HPDE6-E6E7 (cell line): ENCODE measurements around the gene IQGAP2.
"Not testable (repeated sequence)": the region's sequence is repeated elsewhere in the genome, so short reads cannot be mapped to it uniquely, and the experiment has no call there.

Experiments used
- DNase-seq: peaks from one replicate; pipeline ENCODE4 v3.0.0; 2011; ENCODE audit warnings: missing footprints; ENCODE audit errors: extremely low spot score

The IQGAP2 gene

DNA sequence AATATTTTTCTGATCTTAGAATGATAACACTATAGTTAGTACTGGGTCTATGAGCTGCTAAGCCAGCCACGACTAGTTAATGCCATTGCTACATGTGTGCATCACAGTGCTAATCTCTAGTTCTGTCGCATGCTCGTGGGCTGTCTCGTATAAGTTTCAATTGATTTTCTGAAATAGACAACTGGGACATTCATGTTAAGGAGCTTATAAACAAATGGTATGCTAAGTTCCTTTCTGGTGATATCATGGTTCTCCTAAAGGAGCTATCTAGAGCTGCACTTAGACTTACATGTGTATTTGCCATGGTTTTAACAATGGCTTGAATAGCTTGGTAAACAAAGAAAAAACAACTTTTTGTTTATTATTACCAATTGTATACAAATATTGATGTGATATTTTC is 173.9 kb downstream of the IQGAP2 start:
- DNase-seq, result no peak

DNA sequence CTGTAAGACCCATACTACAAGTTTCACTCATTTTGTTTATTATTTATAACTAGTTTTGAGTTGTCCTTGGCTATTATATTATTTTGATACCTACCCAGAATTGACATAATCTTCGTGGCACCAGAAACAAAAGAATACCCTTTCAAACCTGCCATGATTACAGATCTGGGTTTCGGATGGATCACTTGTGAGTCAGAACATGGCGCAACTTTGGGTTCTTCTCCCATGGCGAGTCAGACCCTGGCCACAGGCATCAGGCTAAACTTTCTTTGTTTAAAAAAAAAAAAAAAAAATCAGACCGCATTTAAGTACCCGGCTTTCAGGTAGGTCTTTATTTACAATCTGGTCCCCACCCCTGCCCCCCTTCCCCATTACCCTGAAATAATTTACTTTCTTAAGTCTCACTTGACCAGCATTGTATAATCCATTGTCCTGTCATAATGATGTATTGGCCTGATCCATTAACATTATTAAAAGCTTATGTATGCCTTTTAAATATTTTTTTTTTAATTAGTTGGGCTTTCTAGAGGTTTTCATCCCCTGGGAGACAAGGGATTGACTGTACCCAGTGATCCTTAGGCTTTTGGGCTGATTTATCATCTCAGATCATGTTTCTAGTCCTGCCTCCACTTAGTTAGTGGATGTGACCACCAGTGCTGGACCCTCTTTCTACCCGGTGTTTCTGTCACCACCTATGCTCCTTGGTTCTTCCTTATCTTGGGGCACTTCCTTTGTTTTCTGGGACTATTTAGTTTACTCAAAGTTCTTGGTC is 176.3 kb downstream of the IQGAP2 start:
- peak; percentile 16 for DNase-seq

DNA sequence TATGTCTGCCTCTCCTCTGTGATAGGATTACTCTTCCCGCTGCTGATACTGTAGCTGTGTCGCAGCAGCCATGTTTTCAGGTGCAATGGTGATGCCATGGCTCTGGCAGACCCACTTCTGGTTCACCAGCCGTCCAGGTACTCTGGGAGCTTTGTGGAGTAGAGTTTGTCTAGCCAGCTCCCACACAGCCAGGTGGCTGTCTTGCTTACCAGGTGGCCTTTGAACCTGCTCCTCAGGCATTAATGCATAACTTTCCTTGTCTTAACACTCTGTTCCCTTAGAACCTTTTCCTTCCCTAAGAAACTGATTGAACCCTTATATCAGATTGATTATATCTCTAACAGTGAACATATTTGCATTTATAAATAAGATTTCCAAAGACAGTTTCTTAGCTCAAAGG is 177.9 kb downstream of the IQGAP2 start:
- DNase-seq, result no peak

DNA sequence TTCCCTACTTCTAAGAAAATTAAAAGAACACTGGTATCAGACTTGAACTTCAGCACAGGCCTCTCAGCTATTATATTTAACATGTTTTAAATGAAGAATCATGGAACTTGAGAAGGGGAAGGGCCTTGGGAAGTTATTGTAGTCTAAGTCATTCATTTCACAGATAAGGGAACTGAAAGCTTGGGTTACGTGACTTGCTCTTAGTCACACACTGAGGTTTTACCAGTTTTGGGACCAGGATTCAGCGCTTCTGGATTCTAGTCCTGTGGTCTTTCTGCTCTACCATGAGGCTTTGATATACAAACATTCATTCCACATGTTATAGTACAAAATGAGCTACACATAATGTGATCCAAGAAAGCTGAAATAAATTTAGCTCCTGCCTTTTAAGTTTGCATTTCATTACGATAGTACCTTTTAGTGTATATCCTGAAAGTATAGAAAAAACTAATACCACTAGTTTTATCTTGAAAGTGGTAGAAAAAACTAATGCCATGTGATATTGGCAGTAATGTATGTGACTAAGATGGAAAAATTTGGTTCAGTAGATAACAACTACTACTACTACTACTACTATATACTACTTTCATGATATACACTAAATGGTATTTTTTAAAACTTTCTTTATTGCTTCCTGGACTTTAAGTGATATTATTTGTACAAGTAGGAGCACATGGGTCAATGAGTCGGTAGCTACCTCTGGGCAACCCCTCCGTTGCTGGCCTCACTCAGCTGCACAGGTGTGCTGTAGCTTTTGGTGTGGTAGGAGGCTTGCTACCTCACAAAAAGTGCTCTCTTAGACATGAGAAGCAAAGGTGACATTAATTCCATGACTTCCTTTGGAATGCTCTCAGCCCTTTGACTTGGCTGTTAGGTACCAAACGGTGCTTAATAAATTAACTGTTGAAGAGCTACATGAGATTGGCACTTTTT is 179.4 kb downstream of the IQGAP2 start:
- no peak for DNase-seq

DNA sequence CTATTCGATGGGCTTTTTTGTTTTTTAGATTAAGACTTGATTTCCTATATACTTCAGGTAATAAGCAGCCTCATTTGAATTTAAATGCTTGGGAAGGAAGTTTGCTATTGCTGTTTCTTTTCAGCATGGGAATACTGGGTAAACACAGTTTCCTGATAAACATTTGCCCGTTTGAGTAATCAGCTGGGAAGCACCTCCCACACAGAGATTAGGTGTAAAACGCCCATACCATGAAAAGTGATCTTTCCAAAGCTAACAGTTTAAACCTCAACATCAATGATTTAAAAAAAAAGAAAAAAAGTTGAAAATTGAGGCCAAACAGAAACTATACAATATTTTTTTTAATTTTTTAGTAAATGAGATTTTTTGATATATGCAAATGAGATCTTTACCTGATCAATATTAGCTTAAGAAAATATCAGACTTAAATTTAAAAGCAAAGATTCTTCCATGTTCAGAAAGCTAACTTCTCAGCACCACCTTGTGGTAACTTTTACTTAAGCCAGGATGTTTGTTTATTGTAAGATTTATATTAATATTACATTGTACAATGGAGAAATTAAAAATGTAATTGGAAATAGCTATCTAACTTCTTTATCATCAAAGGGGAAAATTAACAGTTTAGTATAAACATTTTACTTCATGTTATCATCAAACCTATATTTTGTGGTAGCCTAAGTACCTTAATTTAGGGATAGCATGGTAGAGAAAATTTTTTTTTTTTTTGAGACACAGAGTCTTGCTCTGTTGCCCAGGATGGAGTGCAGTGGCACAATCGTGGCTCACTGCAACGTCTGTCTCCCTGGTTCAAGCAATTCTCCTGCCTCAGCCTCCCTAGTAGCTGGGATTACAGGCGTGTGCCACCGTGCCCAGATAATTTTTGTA is 180.3 kb downstream of the IQGAP2 start:
- no peak for DNase-seq

DNA sequence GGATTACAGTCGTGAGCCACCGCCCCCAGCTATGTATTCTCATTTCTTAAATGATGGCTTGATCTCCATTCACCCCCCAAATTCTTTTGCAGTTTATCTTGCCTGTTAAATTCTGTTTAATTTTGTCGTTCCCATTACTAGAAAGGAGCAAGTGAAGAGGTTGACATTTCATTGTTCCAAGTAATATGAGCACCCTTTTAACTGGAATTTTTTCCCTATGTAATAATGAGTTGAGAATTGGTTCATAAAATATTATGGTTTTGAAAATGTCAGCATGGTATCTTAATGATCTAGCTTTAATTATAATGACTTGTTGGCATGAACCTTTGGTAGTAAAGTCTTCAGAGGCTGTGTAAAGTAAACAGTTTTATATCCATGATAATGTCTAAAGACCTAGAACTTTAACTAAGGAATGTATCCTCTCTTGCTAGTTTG is 182.7 kb downstream of the IQGAP2 start:
- DNase-seq, result no peak

DNA sequence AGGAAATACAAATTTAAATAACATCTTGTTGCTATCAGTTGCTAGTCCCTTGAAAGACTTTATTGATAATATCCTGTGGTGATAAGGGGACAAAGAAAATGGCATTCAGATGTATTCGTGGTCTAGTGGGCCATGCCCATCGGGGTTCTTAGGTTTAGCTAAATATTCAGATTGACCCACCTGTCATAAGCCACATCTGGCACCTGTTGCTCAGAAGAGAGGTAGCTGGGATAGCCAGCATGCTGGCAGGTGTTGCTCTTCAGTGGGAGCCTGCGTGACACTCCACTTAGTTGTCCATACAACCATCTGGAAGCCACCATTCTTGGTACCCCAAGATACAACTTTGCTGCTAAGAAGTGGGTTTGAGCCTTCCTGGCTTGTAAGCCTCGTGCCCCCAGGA is 183.4 kb downstream of the IQGAP2 start:
- no peak for DNase-seq

DNA sequence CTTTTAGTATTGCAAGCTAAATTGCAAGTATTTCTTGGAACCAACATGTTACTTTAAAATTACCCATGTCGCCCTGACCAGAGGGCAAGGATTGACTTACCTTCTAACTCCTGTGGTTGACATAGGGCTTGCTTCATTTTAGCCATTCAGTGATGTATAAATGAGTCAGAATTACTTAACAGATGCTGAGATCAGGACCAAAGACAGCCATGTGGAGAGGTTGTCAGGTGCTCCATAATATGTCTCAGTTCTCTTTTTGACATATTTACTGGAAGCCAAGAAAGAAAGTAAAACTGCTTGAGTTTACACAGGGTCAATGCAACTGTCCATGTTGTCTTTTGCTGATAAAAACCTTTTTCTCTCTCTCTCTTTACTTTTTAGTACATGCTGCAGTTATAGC is 186.9 kb downstream of the IQGAP2 start:
- no peak for DNase-seq

DNA sequence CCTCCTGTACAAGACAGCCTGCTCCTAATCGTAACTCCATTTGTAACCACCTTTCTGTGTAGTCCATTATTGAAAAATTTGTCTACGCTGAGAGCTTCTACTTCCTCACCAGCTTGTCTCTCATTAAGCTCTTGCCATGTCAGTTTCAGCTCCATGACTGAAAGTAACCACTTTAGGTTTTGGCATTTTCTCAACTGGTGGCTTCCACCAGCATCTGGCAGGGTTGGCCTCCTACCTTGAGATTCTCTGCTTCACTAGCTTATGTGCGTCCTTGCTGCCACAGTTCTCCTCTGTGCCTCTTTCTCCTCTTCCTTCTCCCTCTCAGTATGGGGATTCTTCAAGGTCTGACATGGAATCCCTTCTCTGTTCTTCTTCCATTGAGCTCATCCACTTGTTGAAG is 188.3 kb downstream of the IQGAP2 start:
- DNase-seq, result no peak

DNA sequence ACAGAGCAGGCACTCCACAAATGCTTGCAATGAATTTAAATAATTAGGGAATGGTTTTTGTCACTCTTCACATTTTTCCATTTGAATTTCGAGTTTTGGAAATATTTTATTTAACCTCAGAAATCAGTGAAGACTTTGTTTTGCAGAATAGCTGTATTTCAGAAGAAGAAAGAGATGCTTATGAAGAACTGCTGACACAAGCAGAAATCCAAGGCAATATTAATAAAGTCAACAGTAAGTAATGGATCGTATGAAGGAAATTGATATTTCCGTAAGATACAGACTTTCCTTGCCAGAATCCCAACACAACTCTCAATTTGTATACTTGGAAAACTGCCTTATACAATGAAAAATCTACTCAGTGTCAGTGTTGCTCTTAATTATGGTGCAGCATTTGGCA is 189.6 kb downstream of the IQGAP2 start:
- DNase-seq, result no peak

DNA sequence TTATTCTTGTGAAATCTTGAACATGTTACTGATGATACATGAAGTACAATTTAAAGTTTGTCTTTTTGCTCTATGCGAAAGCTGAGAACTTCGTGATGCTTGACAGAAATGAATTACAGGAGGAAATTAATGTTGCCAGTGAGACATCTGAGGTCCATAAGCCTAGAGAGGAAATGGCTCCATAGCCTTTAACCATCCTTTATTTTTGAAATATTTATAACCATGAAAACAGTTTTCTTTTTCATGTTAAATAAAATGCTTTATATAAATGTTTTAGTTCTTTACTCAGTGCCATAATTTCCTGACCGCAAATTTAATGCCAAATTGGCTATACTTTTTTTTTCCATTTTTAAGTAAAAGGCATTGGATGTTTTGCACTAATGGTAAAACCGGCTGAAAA is 191.0 kb downstream of the IQGAP2 start:
- DNase-seq, result no peak

DNA sequence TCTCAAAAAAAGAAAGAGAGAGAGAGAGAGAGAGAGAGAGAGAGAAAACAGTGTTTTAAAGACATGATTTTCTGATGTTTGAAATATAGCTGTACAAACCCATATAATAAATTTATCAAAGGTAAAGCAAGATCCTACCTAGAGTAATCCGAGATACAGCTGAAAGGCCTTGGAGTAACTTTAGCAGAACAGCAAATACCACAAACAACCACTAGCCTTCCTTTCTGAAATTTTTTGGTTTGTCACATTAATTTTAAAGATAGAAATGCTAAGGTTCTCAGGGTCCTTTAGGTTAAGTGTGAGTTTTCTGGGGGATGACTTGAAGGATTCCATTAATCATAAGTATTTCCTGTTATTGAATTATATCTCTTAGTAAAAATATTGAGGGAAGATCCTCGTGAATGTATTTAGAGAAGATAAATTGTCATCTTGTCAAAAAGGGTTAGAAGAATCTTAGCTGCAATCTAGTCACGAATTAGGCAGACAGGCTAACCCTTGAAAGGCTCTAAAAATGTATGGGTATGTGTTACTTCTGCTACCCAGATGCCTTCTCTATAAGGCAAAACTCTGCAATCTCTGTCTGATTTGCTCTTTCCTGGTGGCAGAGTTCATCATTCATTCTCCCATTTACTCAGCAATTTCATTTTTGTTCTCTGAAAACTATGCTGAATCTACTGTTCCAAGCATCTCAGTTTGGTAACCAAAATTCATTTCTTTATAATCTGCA is 192.8 kb downstream of the IQGAP2 start:
- no peak for DNase-seq

DNA sequence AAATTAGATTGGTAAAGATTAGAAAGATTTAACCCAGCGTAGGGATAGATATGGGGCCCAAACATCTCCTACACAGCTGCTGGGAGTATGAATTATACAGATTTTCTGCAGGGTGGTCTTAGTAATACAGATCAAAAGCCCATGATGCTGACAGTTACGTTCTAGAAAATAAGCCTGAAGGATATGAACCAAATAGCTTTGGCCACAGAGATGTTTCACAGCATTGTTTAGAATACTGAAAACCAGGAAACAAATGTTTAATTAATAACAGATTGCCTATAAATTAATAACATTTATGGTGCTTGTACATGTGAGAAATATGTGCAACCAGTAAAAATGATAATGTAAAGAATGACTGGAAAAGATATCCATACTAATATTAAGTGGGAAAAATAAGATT is 195.4 kb downstream of the IQGAP2 start:
- DNase-seq, result no peak

DNA sequence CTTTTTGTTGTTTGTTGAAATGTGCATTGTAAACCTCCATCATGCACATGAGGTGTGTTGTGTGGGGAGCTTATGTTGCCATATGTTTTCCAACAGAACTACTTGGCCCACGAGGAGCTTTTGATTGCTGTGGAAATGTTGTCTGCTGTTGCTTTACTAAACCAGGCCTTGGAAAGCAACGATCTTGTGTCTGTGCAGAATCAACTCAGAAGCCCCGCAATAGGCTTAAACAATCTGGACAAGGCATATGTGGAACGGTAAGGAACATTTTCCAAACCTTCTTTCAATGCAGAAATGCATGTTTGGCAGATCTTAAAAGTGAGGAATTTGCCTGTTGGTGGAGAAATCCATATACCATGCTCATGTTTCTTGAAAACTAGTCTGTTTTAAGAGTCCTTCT is 197.6 kb downstream of the IQGAP2 start:
- DNase-seq, result no peak

DNA sequence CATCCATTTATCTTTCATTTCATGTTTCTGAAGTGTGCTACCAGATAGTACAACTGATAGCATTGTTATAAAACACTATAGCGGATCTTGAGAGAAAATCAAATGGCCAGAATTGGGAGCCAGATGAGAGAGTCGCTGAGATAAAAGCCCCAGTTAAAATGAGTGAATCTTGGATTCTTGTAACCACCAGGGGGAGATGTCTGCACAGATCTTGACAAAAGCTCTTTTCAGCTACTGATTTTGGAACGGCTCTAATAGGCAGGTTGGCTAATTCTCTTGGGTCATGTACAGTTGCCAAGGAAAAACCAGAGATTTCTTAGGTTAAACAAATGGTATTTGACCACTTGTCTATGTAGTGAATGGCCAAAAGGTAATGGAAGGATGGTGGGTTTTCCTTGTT is 198.4 kb downstream of the IQGAP2 start:
- peak; percentile 49 for DNase-seq

DNA sequence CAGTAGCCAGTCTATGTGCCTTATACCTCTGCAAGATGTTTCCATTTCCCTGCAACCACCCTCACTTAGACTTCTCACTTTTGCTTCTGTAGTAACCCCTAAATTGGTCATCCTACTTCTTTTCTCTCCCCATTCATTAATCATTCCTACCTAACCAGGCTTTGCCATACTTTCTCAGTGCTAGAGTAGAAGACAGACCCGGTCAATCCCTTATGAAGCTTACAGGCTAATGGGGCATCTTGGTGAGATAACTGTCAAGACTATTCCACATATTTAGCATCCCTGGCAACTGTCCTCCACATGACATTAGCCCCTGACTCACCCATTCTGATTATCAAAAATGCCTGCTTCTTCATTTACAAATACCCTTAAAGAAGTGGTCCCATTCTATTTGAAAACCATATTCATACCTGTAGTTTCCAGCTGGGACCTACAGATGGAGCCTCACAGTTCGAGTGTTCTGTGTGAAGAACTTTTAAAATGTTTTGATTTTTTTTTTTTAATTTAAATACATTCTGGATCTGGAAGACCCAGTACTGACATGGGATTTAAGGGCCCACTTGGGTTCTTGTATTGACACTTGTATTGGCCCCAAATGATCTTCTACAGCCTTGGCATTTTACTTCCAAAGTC is 199.1 kb downstream of the IQGAP2 start:
- peak; percentile 17 for DNase-seq

DNA sequence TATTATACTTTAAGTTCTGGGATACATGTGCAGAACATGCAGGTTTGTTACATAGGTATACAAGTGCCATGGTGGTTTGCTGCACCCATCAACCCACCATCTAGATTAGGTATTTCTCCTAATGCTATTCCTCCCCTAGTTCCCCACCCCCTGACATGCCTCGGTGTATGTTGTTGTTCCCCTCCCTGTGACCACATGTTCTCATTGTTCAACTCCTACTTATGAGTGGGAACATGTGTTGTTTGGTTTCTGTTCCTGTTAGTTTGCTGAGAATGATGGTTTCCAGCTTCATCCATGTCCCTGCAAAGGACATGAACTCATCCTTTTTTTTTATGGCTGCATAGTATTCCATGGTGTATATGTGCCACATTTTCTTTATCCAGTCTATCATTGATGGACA is 200.9 kb downstream of the IQGAP2 start:
- DNase-seq, result not testable (repeated sequence)

DNA sequence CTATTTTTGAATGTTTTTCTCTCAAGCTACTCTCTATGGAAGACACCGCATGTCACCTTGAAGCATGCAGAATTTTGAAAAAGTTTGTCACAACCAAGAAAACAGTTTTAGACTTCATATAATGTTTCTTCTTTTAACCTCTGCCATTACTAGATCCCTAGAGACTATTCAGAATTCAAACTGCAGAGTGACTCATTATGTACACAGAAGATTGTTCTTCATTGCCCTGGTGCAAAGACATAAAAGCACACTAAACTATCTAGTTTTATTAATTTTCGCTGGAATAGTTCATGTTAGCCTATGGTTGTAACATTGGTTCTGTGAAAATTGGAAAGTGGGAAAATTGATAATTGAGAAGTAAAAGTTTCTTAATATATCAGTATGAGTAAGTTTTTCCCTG is 201.8 kb downstream of the IQGAP2 start:
- DNase-seq, result no peak

DNA sequence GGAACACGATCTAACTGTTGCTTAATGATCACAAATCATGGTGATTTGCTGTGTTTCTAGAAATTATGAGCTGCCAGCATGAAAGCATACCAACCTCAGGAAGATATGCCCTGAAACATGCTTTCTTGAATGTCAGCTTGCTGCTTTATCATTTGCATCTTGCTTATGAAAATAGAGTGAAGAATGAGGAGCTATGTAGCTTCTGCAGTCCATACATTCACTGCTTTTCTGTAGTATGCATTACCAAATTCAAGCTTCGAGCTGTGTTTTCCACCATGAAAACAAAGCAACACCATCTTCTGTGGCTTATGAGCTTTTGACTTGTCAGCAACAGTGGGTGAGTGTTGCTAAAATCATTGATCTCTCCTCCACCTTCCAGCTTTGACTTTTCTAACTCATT is 203.6 kb downstream of the IQGAP2 start:
- no peak for DNase-seq

DNA sequence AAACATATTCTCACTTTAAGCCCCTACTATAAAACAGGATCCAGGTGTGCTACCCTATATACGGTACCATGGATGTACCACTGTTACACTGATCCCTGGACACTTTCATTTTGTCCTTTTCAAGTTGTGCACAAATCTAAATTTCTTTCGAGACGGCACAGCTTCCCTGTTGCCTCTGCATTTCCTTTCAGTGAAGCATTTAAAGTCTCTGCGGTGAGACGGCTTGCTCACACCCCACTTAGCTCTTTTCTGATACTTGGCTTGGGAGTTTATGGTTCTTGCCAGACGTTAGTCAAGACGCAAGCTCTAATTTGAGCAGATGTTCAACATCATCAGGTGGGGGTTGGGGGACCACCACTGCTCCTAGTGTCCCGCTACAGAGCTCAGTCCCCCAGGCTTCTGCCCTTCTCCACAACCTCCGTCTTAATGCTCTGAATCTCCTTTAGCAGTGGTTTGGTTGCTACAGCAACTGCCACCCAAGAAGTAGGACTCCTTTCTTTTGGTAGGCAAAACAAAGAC is 204.3 kb downstream of the IQGAP2 start:
- DNase-seq, result no peak

DNA sequence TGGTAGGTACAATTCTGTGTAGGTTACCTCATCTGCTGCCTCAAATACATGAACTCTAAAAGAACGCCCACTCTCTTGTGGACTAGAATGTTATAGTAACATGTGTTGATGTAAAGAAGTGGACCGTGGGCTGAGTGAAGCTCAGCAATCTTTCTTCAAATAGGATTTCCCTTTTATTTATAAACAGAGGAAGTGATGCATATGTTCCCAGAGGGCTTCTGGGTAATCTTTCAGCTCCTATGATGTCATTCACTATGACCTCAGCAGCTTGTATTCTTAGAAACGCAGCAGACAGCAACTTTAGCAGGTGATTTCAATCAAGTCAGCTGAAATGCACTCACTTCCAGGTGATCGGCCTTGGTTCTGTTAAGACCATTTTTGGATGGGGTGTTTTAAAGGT is 205.7 kb downstream of the IQGAP2 start:
- DNase-seq, result no peak
